MM.1S (cell line): ENCODE data around the gene HDAC6.

Source experiments
- DNase-seq: peaks from one replicate; pipeline ENCODE4 v3.0.0-alpha.2; 2015
- H2AFZ ChIP-seq: fragments of 300-600 bp; sonication (generic); 2 replicates; pipeline ENCODE4 v1.6.0; 2016; ENCODE audit warnings: antibody characterized with exemption, low read length
- H3F3A ChIP-seq: fragments of 300-600 bp; sonication (generic); 2 replicates; pipeline ENCODE4 v1.6.1; 2016; ENCODE audit warnings: mild to moderate bottlenecking, antibody characterized with exemption, low read length, moderate library complexity, mixed read lengths; ENCODE audit not compliant: insufficient read depth
- H3K27ac ChIP-seq: fragments of 300-600 bp; sonication (generic); 2 replicates; pipeline ENCODE4 v1.5.1; 2016; ENCODE audit warnings: mild to moderate bottlenecking, low read length
- H3K27me3 ChIP-seq: fragments of 300-600 bp; sonication (generic); replicated peaks from 2 replicates; pipeline ENCODE4 v1.6.0; 2016; ENCODE audit warnings: low read length; ENCODE audit not compliant: insufficient read depth
- H3K36me3 ChIP-seq: fragments of 300-600 bp; sonication (generic); replicated peaks from 2 replicates; pipeline ENCODE4 v1.6.1; 2016; ENCODE audit warnings: mild to moderate bottlenecking, low read length, mixed read lengths; ENCODE audit not compliant: insufficient read depth
- H3K4me1 ChIP-seq: fragments of 300-600 bp; sonication (generic); 2 replicates; pipeline ENCODE4 v1.6.1; 2016; ENCODE audit warnings: low read length, mixed read lengths
- H3K4me2 ChIP-seq: fragments of 300-600 bp; sonication (generic); 2 replicates; pipeline ENCODE4 v1.6.0; 2016; ENCODE audit warnings: low read depth, low read length
- H3K4me3 ChIP-seq: fragments of 300-600 bp; sonication (generic); 2 replicates; pipeline ENCODE4 v1.5.1; 2016; ENCODE audit warnings: low read length, mixed read lengths
- H3K79me2 ChIP-seq: fragments of 300-600 bp; sonication (generic); 2 replicates; pipeline ENCODE4 v1.6.1; 2016; ENCODE audit warnings: mixed run types, low read length, mixed read lengths
- H3K9ac ChIP-seq: fragments of 300-600 bp; sonication (generic); 2 replicates; pipeline ENCODE4 v1.6.1; 2016; ENCODE audit warnings: low read length, mixed read lengths
- H3K9me2 ChIP-seq: fragments of 300-600 bp; sonication (generic); replicated peaks from 2 replicates; pipeline ENCODE4 v1.6.1; 2016; ENCODE audit warnings: mild to moderate bottlenecking, low read length, mixed read lengths; ENCODE audit not compliant: insufficient read depth
- H3K9me3 ChIP-seq: fragments of 300-600 bp; sonication (generic); replicated peaks from 2 replicates; pipeline ENCODE4 v1.6.1; 2016; ENCODE audit warnings: mild to moderate bottlenecking, low read length, mixed read lengths; ENCODE audit not compliant: insufficient read depth
- H4K20me1 ChIP-seq: fragments of 300-600 bp; sonication (generic); 2 replicates; pipeline ENCODE4 v1.6.1; 2016; ENCODE audit warnings: mild to moderate bottlenecking, low read length, moderate library complexity, mixed read lengths; ENCODE audit not compliant: insufficient read depth
- CTCF ChIP-seq: fragments of 300-600 bp; sonication (generic); IDR thresholded peaks from 2 replicates; pipeline ENCODE4 v1.5.1; 2016; ENCODE audit warnings: antibody characterized with exemption, low read length, mixed read lengths
- EZH2 ChIP-seq: fragments of 300-600 bp; sonication (generic); optimal IDR thresholded peaks from 2 replicates; pipeline ENCODE3; 2017; ENCODE audit warnings: low read depth, mild to moderate bottlenecking, antibody characterized with exemption, low read length, mixed read lengths
- EZH2phosphoT487 ChIP-seq: fragments of 300-600 bp; sonication (generic); IDR thresholded peaks from 2 replicates; pipeline ENCODE4 v1.6.1; 2018; ENCODE audit warnings: antibody characterized with exemption, low read length

HDAC6 gene

GRCh38 chrX:48831909-48832291 is 30.0 kb downstream of the HDAC6 start:
- H3K27me3 ChIP-seq = no peaks in the 10 kb centered on the region
- H3K27ac ChIP-seq = no peak overlapping the region
- H3K9me2 ChIP-seq = no peaks in the 10 kb centered on the region
- H3K9ac ChIP-seq = no peak overlapping the region
- no peak overlapping the region for H3K4me2 ChIP-seq
- TF ChIP-seq CTCF = no peak
- TF ChIP-seq EZH2 = no peak
- no peak for TF ChIP-seq EZH2phosphoT487
- H4K20me1 ChIP-seq = no peaks in the 10 kb centered on the region
- no peak for DNase-seq
- no peak overlapping the region for H2AFZ ChIP-seq
- H3K4me1 ChIP-seq = no peaks in the 10 kb centered on the region
- H3F3A ChIP-seq = no peaks in the 10 kb centered on the region
- no peaks in the 10 kb centered on the region for H3K36me3 ChIP-seq
- H3K79me2 ChIP-seq = no peaks in the 10 kb centered on the region
- no peaks in the 10 kb centered on the region for H3K9me3 ChIP-seq
- no peak overlapping the region for H3K4me3 ChIP-seq

GRCh38 chrX:48833542-48834138 is 31.8 kb downstream of the HDAC6 start:
- Histone ChIP-seq H3F3A (no peaks in the 10 kb centered on the region), H3K4me2 (no peak overlapping the region), H3K4me3 (no peak overlapping the region), H3K27me3 (no peaks in the 10 kb centered on the region), H3K79me2 (no peaks in the 10 kb centered on the region), H3K9me3 (no peaks in the 10 kb centered on the region), H4K20me1 (no peaks in the 10 kb centered on the region), H3K9ac (no peak overlapping the region), H2AFZ (no peak overlapping the region), H3K4me1 (no peaks in the 10 kb centered on the region), H3K36me3 (no peaks in the 10 kb centered on the region), H3K27ac (no peak overlapping the region), H3K9me2 (no peaks in the 10 kb centered on the region)
- TF ChIP-seq EZH2phosphoT487 (no peak), EZH2 (no peak), CTCF (no peak)
- DNase-seq = no peak

- H3F3A ChIP-seq = no peaks in the 10 kb centered on the region
Measured at GRCh38 chrX:48834383-48834709, 32.5 kb downstream of the HDAC6 start.

More at GRCh38 chrX:48834383-48834709, 32.5 kb downstream of the HDAC6 start:
- Histone ChIP-seq H3K36me3 (no peaks in the 10 kb centered on the region), H3K79me2 (no peaks in the 10 kb centered on the region), H3K27me3 (no peaks in the 10 kb centered on the region), H4K20me1 (no peaks in the 10 kb centered on the region), H3K9me3 (no peaks in the 10 kb centered on the region), H3K4me1 (no peaks in the 10 kb centered on the region), H2AFZ (no peak overlapping the region), H3K4me2 (peak overlapping the region; percentile 77; the same call in 1 of the 2 replicates), H3K9ac (no peak overlapping the region), H3K4me3 (peak overlapping the region; percentile 48; the same call in 1 of the 2 replicates), H3K9me2 (no peaks in the 10 kb centered on the region), H3K27ac (no peak overlapping the region)
- no peak for DNase-seq
- no peak for TF ChIP-seq CTCF
